ENCODE results near the gene CCL19.

DNA sequence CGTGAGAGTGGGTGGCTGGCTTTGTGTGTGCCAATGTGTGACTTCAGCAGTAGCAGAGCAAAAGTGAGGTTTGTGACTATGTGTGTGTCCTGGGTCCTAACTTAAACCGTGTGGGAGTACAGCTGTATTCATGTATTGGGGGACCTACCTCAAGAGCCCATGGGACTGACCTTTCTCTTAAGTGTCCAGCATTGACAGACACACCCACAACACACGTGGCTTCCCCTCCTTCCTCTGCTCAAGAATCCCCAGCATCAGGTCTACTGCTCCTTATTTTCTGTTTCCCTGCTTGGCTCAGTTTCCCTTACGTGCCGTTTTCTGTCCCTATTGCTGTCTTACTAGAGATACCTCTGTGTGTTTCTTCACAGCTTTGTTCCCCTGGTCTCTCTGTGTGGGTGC lies 38.5 kb downstream of the CCL19 start:
- TF ChIP-seq, protein P1, sequence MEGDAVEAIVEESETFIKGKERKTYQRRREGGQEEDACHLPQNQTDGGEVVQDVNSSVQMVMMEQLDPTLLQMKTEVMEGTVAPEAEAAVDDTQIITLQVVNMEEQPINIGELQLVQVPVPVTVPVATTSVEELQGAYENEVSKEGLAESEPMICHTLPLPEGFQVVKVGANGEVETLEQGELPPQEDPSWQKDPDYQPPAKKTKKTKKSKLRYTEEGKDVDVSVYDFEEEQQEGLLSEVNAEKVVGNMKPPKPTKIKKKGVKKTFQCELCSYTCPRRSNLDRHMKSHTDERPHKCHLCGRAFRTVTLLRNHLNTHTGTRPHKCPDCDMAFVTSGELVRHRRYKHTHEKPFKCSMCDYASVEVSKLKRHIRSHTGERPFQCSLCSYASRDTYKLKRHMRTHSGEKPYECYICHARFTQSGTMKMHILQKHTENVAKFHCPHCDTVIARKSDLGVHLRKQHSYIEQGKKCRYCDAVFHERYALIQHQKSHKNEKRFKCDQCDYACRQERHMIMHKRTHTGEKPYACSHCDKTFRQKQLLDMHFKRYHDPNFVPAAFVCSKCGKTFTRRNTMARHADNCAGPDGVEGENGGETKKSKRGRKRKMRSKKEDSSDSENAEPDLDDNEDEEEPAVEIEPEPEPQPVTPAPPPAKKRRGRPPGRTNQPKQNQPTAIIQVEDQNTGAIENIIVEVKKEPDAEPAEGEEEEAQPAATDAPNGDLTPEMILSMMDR (IDR thresholded peaks at IDR 0.05): no peak
- TF ChIP-seq EP300 (IDR thresholded peaks at IDR 0.05): no peak
- no peak for TF ChIP-seq POLR2A (IDR thresholded peaks at IDR 0.05)
- TF ChIP-seq POLR2AphosphoS5 (IDR thresholded peaks at IDR 0.05): no peak
